C4-2B (cell line): ENCODE measurements around the gene IARS1.

Experiments
- CTCF ChIP-seq: fragments of 450-650 bp; conservative IDR thresholded peaks from 2 replicates; pipeline ENCODE4 v1.5.1; 2017; ENCODE audit warnings: mild to moderate bottlenecking
- ZFX ChIP-seq: fragments of 450-650 bp; IDR thresholded peaks from 2 replicates; pipeline ENCODE4 v1.6.1; 2017

- TF ChIP-seq CTCF (peak; percentile 54), ZFX (peak; percentile 36; the same call in 1 of the 2 replicates)
These were observed at the start of gene IARS1 for GRCh38 chr9:92293452-92294296.
